ENCODE data around the gene GLP1R.

The GLP1R gene

DNA sequence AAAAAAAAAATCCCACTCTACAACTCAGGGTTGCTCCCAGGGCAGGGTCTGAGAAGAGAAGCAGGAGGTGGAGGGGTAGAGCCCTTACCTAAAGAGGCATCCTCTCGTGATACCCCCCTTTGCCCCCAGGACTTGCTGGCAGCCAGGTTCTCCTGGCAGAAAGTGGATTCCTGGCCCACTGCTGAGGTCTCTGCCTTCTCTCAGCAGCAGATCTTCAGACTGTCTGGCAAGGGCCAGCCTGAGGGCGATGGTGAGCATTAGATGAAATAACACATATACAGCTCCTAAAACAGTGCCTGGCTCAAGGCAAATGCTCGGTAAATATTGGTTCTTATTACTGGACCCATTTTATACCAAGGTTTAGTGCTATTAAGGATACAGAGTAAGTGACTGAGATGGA, 4.8 kb upstream of the GLP1R start:
- H3K79me2 ChIP-seq (ENCODE audit: insufficient read depth, low read length) = 0 out of 2 replicates have a peak, but pooled peaks cover 2% of the 10 kb centered on the region

DNA sequence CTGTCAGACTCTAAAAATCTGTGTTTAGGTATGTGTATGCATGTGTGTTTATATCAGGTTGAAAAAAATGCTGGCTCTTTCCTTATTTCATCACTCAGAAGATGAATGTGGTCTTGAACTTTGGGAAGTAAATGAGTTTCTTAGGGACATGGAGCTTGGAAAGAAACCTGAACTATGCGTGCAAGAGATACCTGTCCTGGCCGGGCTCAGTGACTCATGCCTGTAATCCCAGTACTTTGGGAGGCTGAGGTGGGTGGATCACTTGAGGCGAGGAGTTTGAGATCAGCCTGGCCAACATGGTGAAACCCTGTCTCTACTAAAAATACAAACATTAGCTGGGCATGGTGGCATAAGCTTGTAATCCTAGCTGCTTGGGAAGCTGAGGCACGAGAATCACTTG, 4.4 kb upstream of the GLP1R start:
- Histone ChIP-seq H3K9me3 (ENCODE audit: insufficient read depth, low read depth, low read length) (no peaks in the 10 kb centered on the region), H2AFZ (ENCODE audit: low read length) (no peak overlapping the region), H3K27me3 (ENCODE audit: insufficient read depth, low read length, poor library complexity, severe bottlenecking) (no peaks in the 10 kb centered on the region), H4K20me1 (ENCODE audit: insufficient read depth, low read length, poor library complexity, severe bottlenecking) (peaks cover 1% of the 10 kb centered on the region), H3K4me3 (ENCODE audit: low read length, poor library complexity, severe bottlenecking) (no peak overlapping the region), H3K4me1 (ENCODE audit: insufficient read depth, low read length, poor library complexity, severe bottlenecking) (peaks cover 5% of the 10 kb centered on the region), H3K9me2 (replicated peaks; ENCODE audit: low read depth, low read length) (no peaks in the 10 kb centered on the region), H3F3A (ENCODE audit: low read depth) (no peaks in the 10 kb centered on the region), H3K4me2 (ENCODE audit: low read depth, low read length, poor library complexity, severe bottlenecking) (no peak overlapping the region), H3K9ac (ENCODE audit: low read depth, low read length, poor library complexity, severe bottlenecking) (no peak overlapping the region), H3K79me2 (ENCODE audit: insufficient read depth, low read length) (peaks cover 6% of the 10 kb centered on the region; the same call in 1 of the 2 replicates), H3K36me3 (ENCODE audit: insufficient read depth, low read length) (no peaks in the 10 kb centered on the region)
- no peak for TF ChIP-seq EZH2phosphoT487 (IDR thresholded peaks at IDR 0.05; ENCODE audit: borderline replicate concordance)
- TF ChIP-seq, protein P1, sequence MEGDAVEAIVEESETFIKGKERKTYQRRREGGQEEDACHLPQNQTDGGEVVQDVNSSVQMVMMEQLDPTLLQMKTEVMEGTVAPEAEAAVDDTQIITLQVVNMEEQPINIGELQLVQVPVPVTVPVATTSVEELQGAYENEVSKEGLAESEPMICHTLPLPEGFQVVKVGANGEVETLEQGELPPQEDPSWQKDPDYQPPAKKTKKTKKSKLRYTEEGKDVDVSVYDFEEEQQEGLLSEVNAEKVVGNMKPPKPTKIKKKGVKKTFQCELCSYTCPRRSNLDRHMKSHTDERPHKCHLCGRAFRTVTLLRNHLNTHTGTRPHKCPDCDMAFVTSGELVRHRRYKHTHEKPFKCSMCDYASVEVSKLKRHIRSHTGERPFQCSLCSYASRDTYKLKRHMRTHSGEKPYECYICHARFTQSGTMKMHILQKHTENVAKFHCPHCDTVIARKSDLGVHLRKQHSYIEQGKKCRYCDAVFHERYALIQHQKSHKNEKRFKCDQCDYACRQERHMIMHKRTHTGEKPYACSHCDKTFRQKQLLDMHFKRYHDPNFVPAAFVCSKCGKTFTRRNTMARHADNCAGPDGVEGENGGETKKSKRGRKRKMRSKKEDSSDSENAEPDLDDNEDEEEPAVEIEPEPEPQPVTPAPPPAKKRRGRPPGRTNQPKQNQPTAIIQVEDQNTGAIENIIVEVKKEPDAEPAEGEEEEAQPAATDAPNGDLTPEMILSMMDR (conservative IDR thresholded peaks at IDR 0.05; ENCODE audit: low read length) = no peak

More for the DNA sequence above, 4.8 kb upstream of the GLP1R start:
- Histone ChIP-seq H4K20me1 (ENCODE audit: insufficient read depth, low read length, poor library complexity, severe bottlenecking) (no peaks in the 10 kb centered on the region), H2AFZ (ENCODE audit: low read length) (no peak overlapping the region), H3K36me3 (ENCODE audit: insufficient read depth, low read length) (no peaks in the 10 kb centered on the region), H3K4me1 (ENCODE audit: insufficient read depth, low read length, poor library complexity, severe bottlenecking) (peaks cover 5% of the 10 kb centered on the region), H3K9ac (ENCODE audit: low read depth, low read length, poor library complexity, severe bottlenecking) (no peak overlapping the region), H3K4me3 (ENCODE audit: low read length, poor library complexity, severe bottlenecking) (no peak overlapping the region), H3K27me3 (ENCODE audit: insufficient read depth, low read length, poor library complexity, severe bottlenecking) (no peaks in the 10 kb centered on the region), H3K9me2 (replicated peaks; ENCODE audit: low read depth, low read length) (no peaks in the 10 kb centered on the region), H3K9me3 (ENCODE audit: insufficient read depth, low read depth, low read length) (no peaks in the 10 kb centered on the region), H3F3A (ENCODE audit: low read depth) (no peaks in the 10 kb centered on the region), H3K4me2 (ENCODE audit: low read depth, low read length, poor library complexity, severe bottlenecking) (no peak overlapping the region)
- TF ChIP-seq, protein P1 (conservative IDR thresholded peaks at IDR 0.05; ENCODE audit: low read length) = no peak
- no peak for TF ChIP-seq EZH2phosphoT487 (IDR thresholded peaks at IDR 0.05; ENCODE audit: borderline replicate concordance)

DNA sequence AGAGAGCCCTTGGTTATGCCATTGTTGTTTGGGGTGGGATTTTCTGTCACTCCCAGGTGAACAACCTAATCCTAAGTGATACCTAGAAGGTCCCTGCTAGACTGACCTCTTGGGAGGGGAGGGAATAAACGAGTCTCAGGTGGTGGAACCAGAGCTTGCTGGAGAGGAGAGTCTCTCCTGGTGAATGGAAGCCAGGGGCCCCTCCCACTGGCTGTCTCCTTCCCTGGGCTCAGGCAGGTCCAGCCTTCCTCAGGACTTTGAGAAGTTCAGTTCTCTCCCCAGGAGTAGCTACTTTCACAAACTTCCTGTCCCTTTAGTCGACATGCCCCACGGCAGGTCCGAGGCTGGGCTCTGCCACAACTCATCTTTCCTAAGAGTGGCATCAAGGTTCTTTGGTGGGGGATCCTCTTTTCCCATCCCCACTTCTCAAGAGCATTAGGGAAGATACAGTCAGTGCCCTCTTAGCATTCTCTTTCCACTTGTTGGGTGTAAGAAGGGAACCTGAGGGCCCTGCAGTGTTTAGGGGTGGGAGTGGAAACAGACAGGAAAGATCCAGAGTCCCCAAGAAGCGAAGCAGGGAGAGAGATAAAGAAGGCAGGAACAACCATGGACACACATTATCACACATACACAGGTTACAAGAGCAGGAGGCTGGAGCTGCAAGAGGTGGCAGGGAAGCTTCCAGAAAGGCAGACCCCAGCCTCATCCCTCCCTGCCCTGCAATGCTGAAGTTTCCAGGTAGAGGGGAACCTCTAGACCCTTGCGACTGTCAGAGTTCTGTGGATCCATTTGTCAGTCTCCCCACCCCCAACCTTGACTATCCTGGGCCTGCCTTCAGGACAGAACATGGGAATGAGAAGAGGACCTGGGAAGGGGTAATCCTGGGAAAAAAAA, 900 bp upstream of the GLP1R start:
- H3K9ac ChIP-seq (ENCODE audit: low read depth, low read length, poor library complexity, severe bottlenecking) = peak overlapping the region; percentile 65
- no peaks in the 10 kb centered on the region for H3K27me3 ChIP-seq (ENCODE audit: insufficient read depth, low read length, poor library complexity, severe bottlenecking)
- H3K9me2 ChIP-seq (replicated peaks; ENCODE audit: low read depth, low read length) = no peaks in the 10 kb centered on the region
- peak overlapping the region; percentile 82 for H2AFZ ChIP-seq (ENCODE audit: low read length)
- peak overlapping the region; percentile 76 for H3K4me2 ChIP-seq (ENCODE audit: low read depth, low read length, poor library complexity, severe bottlenecking)
- peak overlapping the region; percentile 77 for H3K4me3 ChIP-seq (ENCODE audit: low read length, poor library complexity, severe bottlenecking)
- no peaks in the 10 kb centered on the region for H3F3A ChIP-seq (ENCODE audit: low read depth)
- no peaks in the 10 kb centered on the region for H3K9me3 ChIP-seq (ENCODE audit: insufficient read depth, low read depth, low read length)
- TF ChIP-seq, protein P1 (conservative IDR thresholded peaks at IDR 0.05; ENCODE audit: low read length) = no peak
- no peak for TF ChIP-seq EZH2phosphoT487 (IDR thresholded peaks at IDR 0.05; ENCODE audit: borderline replicate concordance)
- H3K79me2 ChIP-seq (ENCODE audit: insufficient read depth, low read length) = peaks cover 30% of the 10 kb centered on the region
- no peaks in the 10 kb centered on the region for H3K36me3 ChIP-seq (ENCODE audit: insufficient read depth, low read length)
- peaks cover 38% of the 10 kb centered on the region for H3K4me1 ChIP-seq (ENCODE audit: insufficient read depth, low read length, poor library complexity, severe bottlenecking)
- H4K20me1 ChIP-seq (ENCODE audit: insufficient read depth, low read length, poor library complexity, severe bottlenecking) = peaks cover 4% of the 10 kb centered on the region

Data from Loucy (cell line).